ENCODE results near the gene KRTAP9-2.

- TF ChIP-seq POLR2A (IDR thresholded peaks at IDR 0.05; ENCODE audit: low read depth, low read length), result no peak
- TF ChIP-seq TAF1 (IDR thresholded peaks at IDR 0.05; ENCODE audit: borderline replicate concordance, low read depth, low read length), result no peak
These were observed 3.6 kb downstream of the KRTAP9-2 start for GRCh38 chr17:41230094-41230493.

Data from GM12892 (cell line).